B cell (primary cell): Measurements from ENCODE around the gene SIPA1L3. TPM values are rescaled to one million over a fixed set of nuclear protein-coding genes. Genes with fewer than 3 reads are reported as not detected.

ENCODE experiments used
- ATAC-seq: fragments of 200-7000 bp; cut with Tn5 transposase; one replicate; pipeline ENCODE4 v1.10.0; 2021; ENCODE audit warnings: low read depth, mild to moderate bottlenecking, moderate number of reproducible peaks, moderate library complexity
- CTCF ChIA-PET: fragments of 350-600 bp; sonication (Branson Sonifier 250); formaldehyde crosslinking; loops from one replicate; lab custom pipeline; 2021; ENCODE audit warnings: antibody characterized with exemption, inconsistent platforms; lab: Charles Lee
- POLR2A ChIA-PET: fragments of 350-600 bp; sonication (Branson Sonifier 250); formaldehyde crosslinking; loops from one replicate; lab custom pipeline; 2021; ENCODE audit warnings: antibody characterized with exemption; lab: Charles Lee
- DNase-seq: peaks from one replicate; pipeline ENCODE4 v3.0.0; 2013
- H2AFZ ChIP-seq: 2 replicates; pipeline ENCODE4 v1.6.1; 2012; ENCODE audit warnings: mild to moderate bottlenecking, low read depth, low read length; ENCODE audit not compliant: insufficient read depth, poor library complexity, severe bottlenecking
- H3K27ac ChIP-seq, 2 donors: 1 replicate in 1 of 2; 2 replicates in 1 of 2; pipeline ENCODE4 v1.5.1; 2012 to 2013; ENCODE audit warnings: low read length in 2 of 2, mild to moderate bottlenecking in 2 of 2, moderate library complexity in 1 of 2
- H3K27me3 ChIP-seq, 4 experiments: fragments of 200-600 bp in 1 of 4; sonication (generic) in 1 of 4; replicated peaks in 1 of 4; 1 replicate in 2 of 4; 2 replicates in 2 of 4; pipeline versions ENCODE4 v1.6.1 to v1.7.0; 2013 to 2016; ENCODE audit warnings: low read length in 3 of 4, mild to moderate bottlenecking in 2 of 4, mixed read lengths in 1 of 4, moderate library complexity in 1 of 4; ENCODE audit not compliant: insufficient read depth in 4 of 4, control insufficient read depth in 3 of 4; ENCODE audit errors: control extremely low read depth in 1 of 4
- H3K36me3 ChIP-seq, 2 experiments: replicated peaks in 1 of 2; 1 replicate in 1 of 2; 2 replicates in 1 of 2; pipeline versions ENCODE4 v1.6.1 to v1.7.1; 2013; ENCODE audit warnings: low read length in 1 of 2; ENCODE audit not compliant: insufficient read depth in 2 of 2, control insufficient read depth in 1 of 2; ENCODE audit errors: control extremely low read depth in 1 of 2, extremely low read depth in 1 of 2
- H3K4me1 ChIP-seq, 2 donors: fragments of 200-600 bp in 1 of 2; sonication (generic) in 1 of 2; 1 replicate in 1 of 2; 2 replicates in 1 of 2; pipeline versions ENCODE4 v1.5.1 to v1.6.1; 2013 to 2017; ENCODE audit warnings: low read length in 2 of 2; ENCODE audit not compliant: control insufficient read depth in 2 of 2, insufficient read depth in 2 of 2
- H3K4me2 ChIP-seq: replicated peaks from 2 replicates; pipeline ENCODE3; 2012; ENCODE audit warnings: mild to moderate bottlenecking, low read depth, low read length; ENCODE audit not compliant: poor library complexity, severe bottlenecking
- H3K4me3 ChIP-seq, 5 experiments: fragments of 200-600 bp in 1 of 5; sonication (generic) in 1 of 5; 1 replicate in 3 of 5; 2 replicates in 2 of 5; pipeline versions ENCODE4 v1.5.1 to v1.7.0; 2011 to 2016; ENCODE audit warnings: low read length in 4 of 5, mild to moderate bottlenecking in 4 of 5, low read depth in 2 of 5, control low read depth in 1 of 5, moderate library complexity in 1 of 5; ENCODE audit not compliant: insufficient read depth in 1 of 5; ENCODE audit errors: control extremely low read depth in 1 of 5, extremely low read depth in 1 of 5
- H3K79me2 ChIP-seq: fragments of 200-600 bp; sonication (generic); one replicate; pipeline ENCODE4 v1.6.0; 2016; ENCODE audit warnings: low read length; ENCODE audit not compliant: control insufficient read depth, insufficient read depth
- H3K9ac ChIP-seq: fragments of 200-600 bp; sonication (generic); 2 replicates; pipeline ENCODE4 v1.6.1; 2017; ENCODE audit warnings: mild to moderate bottlenecking, low read length, moderate library complexity
- H3K9me3 ChIP-seq, 3 donors: one replicate each; pipeline versions ENCODE4 v1.6.1 to v1.7.1; 2013; ENCODE audit warnings: low read length in 2 of 3; ENCODE audit not compliant: control insufficient read depth in 2 of 3, insufficient read depth in 1 of 3; ENCODE audit errors: control extremely low read depth in 1 of 3
- H4K20me1 ChIP-seq: 2 replicates; pipeline ENCODE4 v1.6.0; 2012; ENCODE audit warnings: mild to moderate bottlenecking, low read length; ENCODE audit not compliant: insufficient read depth, control insufficient read depth, poor library complexity, severe bottlenecking
- H3K27ac Mint-ChIP-seq: one replicate; pipeline ENCODE4 v1.8.0; 2021; ENCODE audit warnings: mixed read lengths
- H3K27me3 Mint-ChIP-seq: one replicate; pipeline ENCODE4 v1.8.0; 2021; ENCODE audit warnings: mixed read lengths
- H3K4me1 Mint-ChIP-seq: one replicate; pipeline ENCODE4 v1.8.0; 2021; ENCODE audit warnings: mixed read lengths
- H3K4me3 Mint-ChIP-seq: one replicate; pipeline ENCODE4 v1.8.0; 2021; ENCODE audit warnings: mixed read lengths
- H3K9me3 Mint-ChIP-seq: one replicate; pipeline ENCODE4 v1.8.0; 2022; ENCODE audit warnings: mixed read lengths; ENCODE audit not compliant: insufficient read depth
- EZH2 ChIP-seq: IDR thresholded peaks from 2 replicates; pipeline ENCODE4 v1.6.1; 2012; ENCODE audit warnings: borderline replicate concordance, low read depth, mild to moderate bottlenecking, moderate library complexity, low read length; ENCODE audit not compliant: insufficient read depth, poor library complexity, severe bottlenecking
- WGBS: methylation state at CpG from one replicate; pipeline ENCODE4 v1.1.5; 2013; ENCODE audit warnings: missing lambda C conversion rate; ENCODE audit not compliant: insufficient coverage; 5-methylcytosine and 5-hydroxymethylcytosine counted together
- intact Hi-C: fragments of 100-400 bp; cut with micrococcal nuclease; formaldehyde crosslinking; loops from one replicate; pipeline ENCODE4 v1.10.0; 2022
- polyA plus RNA-seq: library from polyadenylated mRNA; depleted of rRNA; stranded (reverse); fragments of >200 nt; gene quantifications from 2 replicates; pipeline ENCODE4 v1.2.3, GENCODE V29; 2012
- total RNA-seq, 2 donors: library from RNA; stranded (reverse); fragments of 120-200 nt in 1 of 2; gene quantifications; 1 replicate in 1 of 2; 2 replicates in 1 of 2; pipeline versions ENCODE4 v1.2.3 to v1.2.4, GENCODE V29; 2013 to 2022
- TF ChIP-seq, protein P1 (sequence below): fragments of 200-600 bp; IDR thresholded peaks from one replicate; pipeline ENCODE4 v1.8.0; 2022; ENCODE audit warnings: antibody characterized with exemption, mild to moderate bottlenecking

The SIPA1L3 gene
- total and polyA plus RNA-seq, 2 donors (not counting 1 experiment from before 2014, with no cell fraction given) = 48.3 to 295 TPM

DNA sequence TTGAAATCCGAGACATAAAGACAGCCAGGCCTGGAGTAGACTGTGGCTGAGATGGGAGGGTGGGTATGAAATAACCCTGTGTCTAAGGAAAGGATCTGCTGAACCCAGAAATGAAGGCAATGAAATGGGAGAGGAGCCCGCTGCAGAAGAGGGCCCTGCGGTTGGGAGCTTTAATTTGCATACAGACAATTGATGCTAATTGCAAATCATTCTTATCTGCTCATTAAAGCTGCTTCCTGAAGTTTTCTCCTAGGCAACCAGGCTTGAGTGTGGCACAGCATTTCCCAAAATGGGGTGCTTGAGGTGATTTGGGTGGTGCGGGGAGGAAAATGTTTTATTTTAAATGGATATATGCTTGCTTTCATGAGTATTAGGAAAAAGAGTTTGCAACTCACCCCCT, 261.6 kb downstream of the SIPA1L3 start:
- Mint-ChIP-seq H3K4me1 (no peaks in the 10 kb centered on the region), H3K27me3 (no peaks in the 10 kb centered on the region), H3K9me3 (no peaks in the 10 kb centered on the region), H3K4me3 (no peak overlapping the region), H3K27ac (peak overlapping the region; percentile 26)
- intact Hi-C loops = no loop called here
- H4K20me1 ChIP-seq = peaks cover 55% of the 10 kb centered on the region
- no peak overlapping the region for H3K9ac ChIP-seq
- H3K79me2 ChIP-seq = peaks cover 9% of the 10 kb centered on the region
- H2AFZ ChIP-seq = no peak overlapping the region
- H3K9me3 ChIP-seq = no peaks in the 10 kb centered on the region
- H3K4me1 ChIP-seq = no peaks in the 10 kb centered on the region
- H3K4me3 ChIP-seq = no peak overlapping the region
- no peak for ATAC-seq
- ChIA-PET CTCF (no interaction called here), POLR2A (no interaction called here)
- peaks cover 2 to 67% of the 10 kb centered on the region in 2 experiments for H3K36me3 ChIP-seq
- TF ChIP-seq, protein P1, sequence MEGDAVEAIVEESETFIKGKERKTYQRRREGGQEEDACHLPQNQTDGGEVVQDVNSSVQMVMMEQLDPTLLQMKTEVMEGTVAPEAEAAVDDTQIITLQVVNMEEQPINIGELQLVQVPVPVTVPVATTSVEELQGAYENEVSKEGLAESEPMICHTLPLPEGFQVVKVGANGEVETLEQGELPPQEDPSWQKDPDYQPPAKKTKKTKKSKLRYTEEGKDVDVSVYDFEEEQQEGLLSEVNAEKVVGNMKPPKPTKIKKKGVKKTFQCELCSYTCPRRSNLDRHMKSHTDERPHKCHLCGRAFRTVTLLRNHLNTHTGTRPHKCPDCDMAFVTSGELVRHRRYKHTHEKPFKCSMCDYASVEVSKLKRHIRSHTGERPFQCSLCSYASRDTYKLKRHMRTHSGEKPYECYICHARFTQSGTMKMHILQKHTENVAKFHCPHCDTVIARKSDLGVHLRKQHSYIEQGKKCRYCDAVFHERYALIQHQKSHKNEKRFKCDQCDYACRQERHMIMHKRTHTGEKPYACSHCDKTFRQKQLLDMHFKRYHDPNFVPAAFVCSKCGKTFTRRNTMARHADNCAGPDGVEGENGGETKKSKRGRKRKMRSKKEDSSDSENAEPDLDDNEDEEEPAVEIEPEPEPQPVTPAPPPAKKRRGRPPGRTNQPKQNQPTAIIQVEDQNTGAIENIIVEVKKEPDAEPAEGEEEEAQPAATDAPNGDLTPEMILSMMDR = no peak
- no peak for TF ChIP-seq EZH2
- no peaks in the 10 kb centered on the region for H3K27me3 ChIP-seq
- WGBS = 100% methylated on average over 1 of the region's 4 CpGs
- H3K27ac ChIP-seq = no peak overlapping the region
- H3K4me2 ChIP-seq = no peak overlapping the region
- no peak for DNase-seq

DNA sequence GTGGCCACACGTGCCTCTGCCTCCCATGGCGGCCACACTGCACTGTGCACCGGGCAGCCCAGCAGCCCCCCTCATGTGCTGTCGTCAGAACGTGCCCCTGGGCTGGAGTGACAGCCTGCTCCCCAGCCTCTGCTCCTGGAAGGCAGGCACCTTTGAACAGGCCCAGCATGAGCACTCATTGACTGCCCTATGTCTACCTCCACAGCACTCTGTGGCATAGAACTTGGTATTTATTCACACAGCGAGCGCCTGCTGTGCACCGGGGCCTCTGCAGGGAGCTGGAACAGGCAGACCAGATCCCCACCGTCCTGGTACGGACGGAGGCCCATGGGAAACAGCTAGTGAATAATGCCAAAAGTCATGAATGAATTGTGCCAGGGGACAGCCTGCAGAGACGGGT, 263.3 kb downstream of the SIPA1L3 start:
- no peak overlapping the region for H3K4me3 ChIP-seq
- ChIA-PET POLR2A (interaction anchor here (0.6 kb wide), 1 partner anchor 1989 kb away, joined by 4 read pairs; no protein-coding TSS in a partner anchor), CTCF (no interaction called here)
- no peaks in the 10 kb centered on the region for H3K9me3 ChIP-seq
- Mint-ChIP-seq H3K4me1 (no peaks in the 10 kb centered on the region), H3K9me3 (no peaks in the 10 kb centered on the region), H3K4me3 (no peak overlapping the region), H3K27ac (peak overlapping the region; percentile 41), H3K27me3 (no peaks in the 10 kb centered on the region)
- peaks cover 2 to 56% of the 10 kb centered on the region in 2 experiments for H3K36me3 ChIP-seq
- H3K79me2 ChIP-seq = peaks cover 9% of the 10 kb centered on the region
- H3K4me1 ChIP-seq = no peaks in the 10 kb centered on the region
- DNase-seq = no peak
- H3K27ac ChIP-seq = no peak overlapping the region
- H3K4me2 ChIP-seq = no peak overlapping the region
- no peak overlapping the region for H3K9ac ChIP-seq
- intact Hi-C loops = no loop called here
- no peak overlapping the region for H2AFZ ChIP-seq
- TF ChIP-seq EZH2 = no peak
- TF ChIP-seq, protein P1 = no peak
- H3K27me3 ChIP-seq = no peaks in the 10 kb centered on the region
- peaks cover 70% of the 10 kb centered on the region for H4K20me1 ChIP-seq
- ATAC-seq = no peak
- 96% methylated on average over 11 of the region's 12 CpGs for WGBS
